Dendritic cell treated with granulocyte-macrophage colony-stimulating factor and Interleukin-4, amounts not matched to agents 40 ng/mL and 50 ng/mL, for 4 days (primary cell): ENCODE data around the gene AGBL1.

ENCODE experiments used
- H3K27ac Mint-ChIP-seq: one replicate; pipeline ENCODE4 v1.8.0; 2022; ENCODE audit warnings: mild to moderate bottlenecking, mixed read lengths
- H3K27me3 Mint-ChIP-seq: one replicate; pipeline ENCODE4 v1.8.0; 2022; ENCODE audit warnings: mild to moderate bottlenecking, mixed read lengths
- H3K36me3 Mint-ChIP-seq: one replicate; pipeline ENCODE4 v1.8.0; 2022; ENCODE audit warnings: low read depth, mixed read lengths
- H3K4me1 Mint-ChIP-seq: one replicate; pipeline ENCODE4 v1.8.0; 2022; ENCODE audit warnings: low read depth, mixed read lengths
- H3K4me3 Mint-ChIP-seq: one replicate; pipeline ENCODE4 v1.8.0; 2022; ENCODE audit warnings: mild to moderate bottlenecking, moderate library complexity, mixed read lengths
- H3K9me3 Mint-ChIP-seq: one replicate; pipeline ENCODE4 v1.8.0; 2022; ENCODE audit warnings: mixed read lengths
- intact Hi-C: fragments of 100-400 bp; cut with micrococcal nuclease; formaldehyde crosslinking; loops from one replicate; pipeline ENCODE4 v1.15.0; 2022

Gene AGBL1

DNA sequence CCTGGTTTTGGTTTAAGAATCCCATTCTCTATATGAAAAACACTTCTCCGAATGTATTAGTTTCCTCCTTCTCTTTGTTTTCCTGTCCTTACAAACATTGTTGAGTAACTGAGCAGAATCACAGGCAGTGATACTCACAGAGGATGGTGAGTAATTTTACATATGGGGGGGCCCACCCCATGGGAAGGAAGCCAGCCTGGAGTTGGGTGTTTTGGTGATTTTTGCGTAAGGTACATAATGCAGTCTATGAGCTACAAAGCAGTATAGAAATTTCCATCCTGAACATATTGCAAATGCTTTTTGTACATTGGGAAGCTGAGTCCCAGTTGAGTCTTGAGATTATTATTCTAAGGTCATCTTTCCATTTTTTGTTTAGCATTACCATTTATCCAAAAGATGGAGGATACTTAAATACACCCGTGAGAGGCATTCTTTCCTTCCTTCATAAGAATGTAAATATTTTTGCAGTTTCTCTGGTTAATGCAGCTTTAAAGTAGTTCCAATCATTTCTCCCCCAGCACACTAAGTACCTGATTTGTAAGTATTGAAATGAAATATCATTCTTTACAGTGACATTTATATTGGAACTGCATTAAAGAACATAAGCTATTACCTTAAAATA is 476.8 kb downstream of the AGBL1 start:
- no peaks in the 10 kb centered on the region for H3K4me1 Mint-ChIP-seq
- no peaks in the 10 kb centered on the region for H3K27me3 Mint-ChIP-seq
- peaks cover 8% of the 10 kb centered on the region for H3K9me3 Mint-ChIP-seq
- H3K4me3 Mint-ChIP-seq = no peak overlapping the region
- no peak overlapping the region for H3K27ac Mint-ChIP-seq
- intact Hi-C loops = no loop called here
- no peaks in the 10 kb centered on the region for H3K36me3 Mint-ChIP-seq

DNA sequence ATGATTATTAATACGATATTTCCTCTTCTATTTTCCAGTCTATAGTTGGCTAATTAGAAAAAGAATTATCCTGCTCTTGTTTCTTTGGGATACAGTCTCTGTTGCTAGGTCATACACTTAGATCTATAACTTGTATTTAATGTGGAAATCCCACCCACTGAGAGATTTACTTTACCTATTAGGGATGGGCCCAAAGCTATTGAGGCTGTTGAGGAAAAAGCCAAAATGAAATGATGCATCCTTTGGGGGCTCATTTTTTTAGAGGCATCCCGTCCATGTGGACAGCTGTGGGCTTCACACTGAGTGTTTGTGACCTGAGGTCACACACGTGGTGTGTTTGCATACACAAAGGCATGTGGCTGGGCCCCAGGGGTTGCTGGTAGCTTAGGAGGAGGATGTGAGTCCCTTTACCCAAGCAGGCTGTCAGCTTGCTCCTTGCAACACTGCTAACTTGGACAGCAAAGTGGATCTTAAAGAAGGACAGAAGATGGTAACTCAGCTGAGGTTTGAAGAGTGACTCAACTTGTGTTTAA is 477.4 kb downstream of the AGBL1 start:
- Mint-ChIP-seq H3K4me3 (no peak overlapping the region), H3K27ac (no peak overlapping the region), H3K9me3 (peaks cover 8% of the 10 kb centered on the region), H3K4me1 (no peaks in the 10 kb centered on the region), H3K27me3 (no peaks in the 10 kb centered on the region), H3K36me3 (no peaks in the 10 kb centered on the region)
- intact Hi-C loops = no loop called here

- Mint-ChIP-seq H3K4me3 (no peak overlapping the region), H3K4me1 (no peaks in the 10 kb centered on the region), H3K36me3 (no peaks in the 10 kb centered on the region), H3K9me3 (peaks cover 18% of the 10 kb centered on the region), H3K27ac (no peak overlapping the region), H3K27me3 (no peaks in the 10 kb centered on the region)
- intact Hi-C loops = no loop called here
Measured at GRCh38 chr15:86558252-86558651, 478.6 kb downstream of the AGBL1 start.

- no peaks in the 10 kb centered on the region for H3K4me1 Mint-ChIP-seq
- intact Hi-C loops = no loop called here
- H3K4me3 Mint-ChIP-seq = no peak overlapping the region
- H3K9me3 Mint-ChIP-seq = peaks cover 23% of the 10 kb centered on the region
- H3K36me3 Mint-ChIP-seq = no peaks in the 10 kb centered on the region
- no peak overlapping the region for H3K27ac Mint-ChIP-seq
- H3K27me3 Mint-ChIP-seq = no peaks in the 10 kb centered on the region
Measured at GRCh38 chr15:86558686-86559085, 479.0 kb downstream of the AGBL1 start.

DNA sequence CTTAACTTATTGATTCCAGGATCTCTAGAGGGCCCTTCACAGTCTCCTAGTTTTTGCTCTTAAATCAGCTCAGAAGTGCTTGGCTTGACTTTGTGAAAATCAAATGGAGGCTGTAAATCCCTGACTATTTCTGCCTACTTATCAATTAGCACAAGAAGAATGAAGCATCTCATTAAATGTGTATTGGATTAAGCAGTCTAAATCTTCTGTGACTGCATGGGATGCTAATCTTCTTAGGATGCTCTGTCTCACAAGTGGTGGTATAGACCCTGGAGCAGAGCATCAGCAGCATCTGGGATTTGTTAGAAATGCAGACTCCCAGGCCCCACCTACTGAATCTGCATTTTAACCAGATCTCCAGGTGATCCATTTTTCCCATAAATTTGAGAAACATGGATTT is 488.7 kb downstream of the AGBL1 start:
- no peaks in the 10 kb centered on the region for H3K36me3 Mint-ChIP-seq
- H3K4me1 Mint-ChIP-seq = no peaks in the 10 kb centered on the region
- intact Hi-C loops = no loop called here
- H3K27ac Mint-ChIP-seq = no peak overlapping the region
- H3K27me3 Mint-ChIP-seq = no peaks in the 10 kb centered on the region
- H3K9me3 Mint-ChIP-seq = peaks cover 79% of the 10 kb centered on the region
- no peak overlapping the region for H3K4me3 Mint-ChIP-seq

DNA sequence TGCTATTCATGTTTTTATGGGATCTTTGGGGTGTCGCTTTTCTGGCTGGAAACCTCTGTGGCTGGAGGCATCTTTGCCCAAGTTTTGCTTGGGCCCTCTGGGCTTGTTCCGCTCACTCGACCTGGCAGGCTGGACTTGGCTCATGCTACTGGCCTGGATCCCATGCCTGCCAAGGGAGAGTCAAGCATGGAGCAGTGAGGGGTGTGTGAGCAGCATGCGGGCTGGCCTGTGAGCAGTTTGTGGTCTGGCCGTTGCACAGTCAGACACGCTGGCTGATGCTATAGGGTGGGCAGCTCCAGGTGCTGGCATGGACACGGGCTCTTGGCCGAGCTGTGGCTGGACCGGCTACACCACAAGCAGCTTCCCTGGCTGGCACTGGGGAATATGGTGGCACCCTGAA is 491.1 kb downstream of the AGBL1 start:
- no peak overlapping the region for H3K4me3 Mint-ChIP-seq
- no peaks in the 10 kb centered on the region for H3K36me3 Mint-ChIP-seq
- intact Hi-C loops = no loop called here
- H3K4me1 Mint-ChIP-seq = no peaks in the 10 kb centered on the region
- H3K9me3 Mint-ChIP-seq = peaks cover 65% of the 10 kb centered on the region
- H3K27me3 Mint-ChIP-seq = no peaks in the 10 kb centered on the region
- H3K27ac Mint-ChIP-seq = no peak overlapping the region

- Mint-ChIP-seq H3K9me3 (peaks cover 63% of the 10 kb centered on the region), H3K4me1 (no peaks in the 10 kb centered on the region), H3K27me3 (no peaks in the 10 kb centered on the region), H3K36me3 (no peaks in the 10 kb centered on the region), H3K4me3 (no peak overlapping the region), H3K27ac (no peak overlapping the region)
- intact Hi-C loops = no loop called here
Measured at GRCh38 chr15:86571873-86572272, 492.2 kb downstream of the AGBL1 start.

GRCh38 chr15:86572368-86572841 is 492.7 kb downstream of the AGBL1 start:
- Mint-ChIP-seq H3K4me3 (no peak overlapping the region), H3K4me1 (no peaks in the 10 kb centered on the region), H3K9me3 (peaks cover 63% of the 10 kb centered on the region), H3K36me3 (no peaks in the 10 kb centered on the region), H3K27ac (no peak overlapping the region), H3K27me3 (no peaks in the 10 kb centered on the region)
- intact Hi-C loops = no loop called here

GRCh38 chr15:86573476-86573875 is 493.8 kb downstream of the AGBL1 start:
- Mint-ChIP-seq H3K4me1 (no peaks in the 10 kb centered on the region), H3K36me3 (no peaks in the 10 kb centered on the region), H3K27me3 (no peaks in the 10 kb centered on the region), H3K4me3 (no peak overlapping the region), H3K27ac (no peak overlapping the region), H3K9me3 (peaks cover 64% of the 10 kb centered on the region)
- intact Hi-C loops = no loop called here

- Mint-ChIP-seq H3K27ac (no peak overlapping the region), H3K4me3 (no peak overlapping the region), H3K4me1 (no peaks in the 10 kb centered on the region), H3K9me3 (peaks cover 19% of the 10 kb centered on the region), H3K36me3 (no peaks in the 10 kb centered on the region), H3K27me3 (no peaks in the 10 kb centered on the region)
- intact Hi-C loops = no loop called here
Measured at GRCh38 chr15:86588413-86588812, 508.7 kb downstream of the AGBL1 start.

GRCh38 chr15:86590461-86590860 is 510.8 kb downstream of the AGBL1 start:
- intact Hi-C loops = no loop called here
- Mint-ChIP-seq H3K4me1 (no peaks in the 10 kb centered on the region), H3K4me3 (no peak overlapping the region), H3K27ac (no peak overlapping the region), H3K9me3 (peaks cover 10% of the 10 kb centered on the region), H3K36me3 (no peaks in the 10 kb centered on the region), H3K27me3 (no peaks in the 10 kb centered on the region)

DNA sequence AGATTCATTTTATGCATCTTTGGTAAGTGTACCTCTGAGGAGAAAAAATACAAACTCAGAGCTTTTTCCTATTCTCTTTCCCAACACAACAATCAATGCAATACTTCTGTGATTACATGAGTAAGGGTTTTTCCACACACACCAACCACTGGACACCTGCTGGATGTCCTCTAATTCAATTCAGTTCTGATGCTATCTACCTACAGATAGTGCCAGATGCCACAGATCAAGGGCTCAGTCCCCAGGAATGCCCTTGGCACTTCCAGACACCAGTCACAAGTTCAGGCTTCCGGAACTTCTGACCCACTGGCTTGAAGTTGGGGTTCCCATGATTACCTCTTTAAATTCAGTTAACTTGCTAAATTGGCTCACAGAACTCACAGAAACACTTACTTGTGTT is 511.5 kb downstream of the AGBL1 start:
- Mint-ChIP-seq H3K36me3 (no peaks in the 10 kb centered on the region), H3K27me3 (no peaks in the 10 kb centered on the region), H3K27ac (no peak overlapping the region), H3K9me3 (peaks cover 16% of the 10 kb centered on the region), H3K4me3 (no peak overlapping the region), H3K4me1 (no peaks in the 10 kb centered on the region)
- intact Hi-C loops = no loop called here

DNA sequence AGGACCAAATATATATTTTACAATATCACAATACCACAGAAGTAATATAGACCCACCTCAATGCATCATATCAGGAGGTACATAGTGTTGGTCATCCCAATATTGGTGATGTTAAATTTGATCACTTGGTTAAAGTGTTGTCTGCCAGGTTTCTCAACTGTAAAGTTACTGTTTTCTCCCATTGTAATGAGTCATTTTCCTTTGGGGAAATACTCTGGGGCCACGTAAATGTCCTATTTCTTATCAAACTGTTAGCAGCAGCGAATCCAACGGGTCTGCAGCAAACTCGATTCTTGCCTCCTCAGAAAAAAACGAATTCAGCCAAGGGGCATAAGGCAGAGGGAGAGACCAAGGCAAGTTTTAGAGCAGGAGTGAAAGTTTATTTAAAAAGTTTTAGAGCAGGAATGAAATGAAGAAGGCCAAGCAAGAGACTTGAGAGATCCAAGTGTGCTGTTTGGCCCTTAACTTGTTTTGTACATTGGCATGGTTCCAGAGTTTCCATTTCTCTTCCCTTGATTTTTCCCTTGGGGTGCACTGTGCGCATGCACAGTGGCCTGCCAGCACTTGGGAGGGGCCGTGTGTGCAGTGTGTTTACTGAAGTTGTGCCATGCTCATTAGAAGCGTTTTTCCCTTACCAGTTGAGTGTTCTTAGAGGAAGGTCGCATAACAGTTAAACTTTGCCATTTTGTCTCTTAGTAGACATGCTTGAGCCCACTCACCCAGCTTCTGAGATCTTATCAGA is 512.5 kb downstream of the AGBL1 start:
- Mint-ChIP-seq H3K9me3 (peaks cover 25% of the 10 kb centered on the region), H3K36me3 (no peaks in the 10 kb centered on the region), H3K27me3 (no peaks in the 10 kb centered on the region), H3K27ac (no peak overlapping the region), H3K4me3 (no peak overlapping the region), H3K4me1 (no peaks in the 10 kb centered on the region)
- intact Hi-C loops = no loop called here

DNA sequence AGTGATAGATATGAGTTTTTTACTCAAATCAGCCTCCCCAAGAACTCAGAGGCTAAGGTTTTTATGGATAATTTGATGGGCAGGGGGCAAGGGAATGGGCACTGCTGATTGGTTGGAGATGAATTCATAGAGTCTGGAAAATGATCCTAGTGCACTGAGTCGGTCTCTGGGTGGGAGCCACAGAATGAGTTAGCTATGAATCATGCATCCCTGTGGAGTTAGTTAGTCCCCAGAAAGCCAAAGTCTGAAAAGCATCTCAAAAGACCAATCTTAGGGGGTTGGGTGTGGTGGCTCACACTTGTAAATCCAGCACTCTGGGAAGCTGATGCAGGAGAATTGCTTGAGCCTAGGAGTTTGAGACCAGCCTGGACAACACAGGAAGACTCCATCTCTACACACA is 516.1 kb downstream of the AGBL1 start:
- no peaks in the 10 kb centered on the region for H3K36me3 Mint-ChIP-seq
- no peaks in the 10 kb centered on the region for H3K27me3 Mint-ChIP-seq
- peaks cover 34% of the 10 kb centered on the region for H3K9me3 Mint-ChIP-seq
- no peak overlapping the region for H3K27ac Mint-ChIP-seq
- H3K4me3 Mint-ChIP-seq = no peak overlapping the region
- intact Hi-C loops = no loop called here
- no peaks in the 10 kb centered on the region for H3K4me1 Mint-ChIP-seq
